Measurements from ENCODE around the gene CHRNA4.

CHRNA4 gene

DNA sequence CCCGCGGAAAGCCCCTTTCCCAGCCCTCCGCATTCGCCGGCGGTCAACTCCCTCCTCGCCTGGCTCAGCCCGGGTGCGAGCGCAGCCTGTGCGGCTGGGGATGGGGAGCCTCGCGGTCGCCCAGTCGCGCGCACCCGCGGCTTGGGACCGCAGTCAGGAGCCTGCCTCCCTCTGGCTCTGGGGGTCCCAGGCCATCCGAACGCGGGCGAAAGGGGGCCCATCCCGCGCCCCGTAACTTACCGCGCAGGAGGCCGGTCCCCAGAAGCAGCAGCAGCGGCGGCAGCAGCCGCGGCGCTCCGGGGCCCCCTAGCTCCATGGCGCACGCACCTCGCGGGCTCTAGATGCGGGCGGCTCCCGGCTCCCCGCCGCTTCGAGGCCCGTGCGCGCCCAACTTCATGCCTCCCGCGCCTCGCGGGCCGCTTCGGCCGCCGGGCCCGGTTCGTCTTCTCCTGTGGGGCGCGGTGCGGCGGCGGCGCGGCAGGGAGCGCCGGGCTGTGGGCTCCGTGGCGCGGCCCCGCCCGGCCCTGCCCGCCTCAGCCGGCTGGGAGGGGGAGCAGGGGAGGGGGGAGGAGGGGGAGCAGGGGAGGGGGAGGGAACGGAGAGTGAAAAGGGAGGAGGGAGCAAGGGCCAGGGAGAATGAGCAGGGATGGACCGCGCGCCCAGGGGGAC lies at the start of gene CHRNA4:
CHRNA4 (minus strand) TSS at position 500 of the 669 bp plus-strand sequence; CDS start at position 316, 184 bp downstream.
- DNase-seq (ENCODE audit: low read depth, low spot score) = no peak

- no peak for DNase-seq (ENCODE audit: low read depth, low spot score)
Observed at GRCh38 chr20:63409834-63410435, 48.8 kb upstream of the CHRNA4 start.

DNA sequence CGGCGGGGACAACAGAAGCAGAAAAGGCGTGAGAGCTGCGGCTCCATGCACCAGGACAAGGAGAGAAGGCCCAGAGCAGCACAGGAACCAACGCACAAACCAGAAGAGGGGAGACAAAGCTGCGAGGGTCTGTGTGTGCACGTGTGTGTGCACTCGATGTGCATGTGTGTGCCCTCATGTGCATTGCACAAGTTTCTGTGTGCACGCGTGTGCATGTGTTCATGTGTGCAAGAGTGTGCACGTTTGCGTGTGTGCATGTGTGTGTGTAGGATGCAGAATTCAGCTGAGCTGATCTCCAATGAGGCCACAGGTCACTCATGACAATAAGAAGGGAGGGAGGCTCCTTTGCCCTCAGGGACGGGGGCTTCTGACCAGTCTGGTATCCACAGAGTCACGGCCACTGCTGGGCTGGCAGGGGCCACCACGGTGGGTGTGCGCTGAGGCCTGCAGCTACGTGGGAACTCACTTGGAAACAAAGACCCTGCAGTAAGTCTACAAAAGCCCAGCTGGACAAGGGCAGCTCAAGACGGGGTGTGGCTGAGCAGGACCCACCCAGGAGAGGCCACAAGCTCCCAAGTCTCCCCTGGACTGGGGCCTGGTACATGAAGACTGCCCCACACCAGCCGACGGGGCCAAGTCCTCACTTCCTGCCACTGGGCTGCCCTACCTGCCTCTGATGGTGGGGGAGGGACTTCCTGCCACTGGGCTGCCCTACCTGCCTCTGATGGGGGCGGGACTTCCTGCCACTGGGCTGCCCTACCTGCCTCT lies 48.1 kb upstream of the CHRNA4 start:
- DNase-seq (ENCODE audit: low read depth, low spot score) = no peak

- no peak for DNase-seq (ENCODE audit: low read depth, low spot score)
Observed at GRCh38 chr20:63408684-63409046, 47.5 kb upstream of the CHRNA4 start.

- DNase-seq (ENCODE audit: low read depth, low spot score) = no peak
Observed at GRCh38 chr20:63407928-63408683, 47.0 kb upstream of the CHRNA4 start.

GRCh38 chr20:63406617-63407245 lies 45.6 kb upstream of the CHRNA4 start:
- no peak for DNase-seq (ENCODE audit: low read depth, low spot score)

DNA sequence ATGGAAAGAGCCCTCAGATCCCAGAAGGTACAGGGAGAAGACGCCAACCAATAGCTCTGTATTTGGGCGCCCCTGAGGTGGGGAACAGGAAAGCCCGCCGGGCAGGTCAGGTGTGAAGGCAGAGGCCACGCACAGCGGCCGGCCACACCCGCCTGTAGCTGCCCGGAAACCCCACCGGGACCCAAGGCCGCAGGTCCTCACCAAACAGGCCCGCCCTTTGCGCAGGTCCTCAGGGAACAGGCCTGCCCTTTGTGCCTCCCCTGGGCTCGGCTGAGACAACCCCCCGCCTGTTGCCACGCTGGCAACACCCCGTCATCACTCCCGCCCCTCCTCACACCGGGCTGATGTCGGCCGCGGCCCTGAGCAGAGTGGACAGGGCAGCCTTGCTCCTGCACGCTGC lies 44.9 kb upstream of the CHRNA4 start:
- no peak for DNase-seq (ENCODE audit: low read depth, low spot score)

DNA sequence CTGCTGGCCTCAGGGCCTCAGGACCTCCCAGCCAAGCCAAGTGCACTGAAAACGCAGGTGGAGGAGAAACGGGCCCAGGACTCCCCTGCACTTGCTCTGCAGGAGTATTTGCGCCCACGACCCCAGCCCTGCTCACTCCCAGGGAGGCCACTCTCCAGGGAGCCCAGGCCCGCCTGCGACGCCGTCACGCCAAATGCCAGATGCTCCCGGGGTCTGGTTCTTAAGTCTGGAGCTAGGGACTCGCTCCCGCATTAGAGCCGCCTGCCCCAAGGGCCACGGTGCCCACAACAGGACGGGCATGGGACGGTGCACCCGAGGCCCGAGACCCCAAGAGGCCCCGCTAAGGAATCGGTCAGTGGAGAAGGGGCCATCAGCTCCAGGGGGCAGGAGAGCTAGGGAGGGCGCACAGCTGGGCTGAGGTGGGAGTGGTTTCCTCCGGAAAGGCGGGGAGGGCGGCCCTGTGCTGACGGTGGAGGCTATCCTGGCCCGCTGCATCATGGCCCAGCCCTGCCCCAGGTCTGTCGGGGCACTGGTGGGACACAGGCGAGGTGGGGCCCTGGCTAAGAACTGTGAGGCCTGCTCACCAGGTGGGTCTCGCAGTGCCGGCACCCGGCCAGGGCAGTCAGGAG lies 44.1 kb upstream of the CHRNA4 start:
- DNase-seq (ENCODE audit: low read depth, low spot score) = no peak

GRCh38 chr20:63404129-63405085 lies 43.3 kb upstream of the CHRNA4 start:
- no peak for DNase-seq (ENCODE audit: low read depth, low spot score)

DNA sequence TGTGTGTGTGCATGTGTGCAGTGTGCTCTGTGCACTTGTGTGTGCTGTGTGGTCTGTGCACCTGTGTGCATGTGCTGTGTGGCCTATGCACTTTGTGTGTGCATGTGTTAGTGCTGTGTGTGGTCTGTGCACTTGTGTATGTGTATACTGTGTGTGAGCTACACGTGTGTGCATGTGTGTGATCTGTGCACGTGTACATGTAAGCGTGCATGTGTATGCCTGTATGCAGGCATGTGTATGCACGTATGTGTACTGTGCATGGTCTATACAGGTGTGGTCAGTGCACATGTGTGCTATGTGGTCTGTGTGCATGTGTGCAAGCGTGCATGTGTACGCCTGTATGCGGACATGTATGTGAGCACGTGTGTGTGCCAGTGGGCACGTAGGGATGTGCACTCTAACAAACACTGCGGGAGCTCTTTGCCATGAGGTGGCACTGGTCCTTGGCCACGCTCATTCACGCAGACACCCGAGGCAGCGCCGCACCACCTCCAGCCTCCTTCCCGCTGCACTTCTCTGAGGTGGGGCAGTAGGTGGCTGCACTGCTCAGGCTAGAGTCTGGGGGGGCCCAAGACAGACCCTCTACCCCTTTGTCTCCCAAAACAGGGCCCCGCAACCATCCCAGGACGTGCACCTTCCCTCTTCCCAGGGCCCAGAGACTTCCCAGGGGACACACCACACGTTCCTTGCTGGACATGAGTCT lies 42.4 kb upstream of the CHRNA4 start:
- DNase-seq (ENCODE audit: low read depth, low spot score) = no peak

- DNase-seq (ENCODE audit: low read depth, low spot score) = no peak
Observed at GRCh38 chr20:63402860-63403220, 41.7 kb upstream of the CHRNA4 start.

- no peak for DNase-seq (ENCODE audit: low read depth, low spot score)
Observed at GRCh38 chr20:63402181-63402859, 41.2 kb upstream of the CHRNA4 start.

DNA sequence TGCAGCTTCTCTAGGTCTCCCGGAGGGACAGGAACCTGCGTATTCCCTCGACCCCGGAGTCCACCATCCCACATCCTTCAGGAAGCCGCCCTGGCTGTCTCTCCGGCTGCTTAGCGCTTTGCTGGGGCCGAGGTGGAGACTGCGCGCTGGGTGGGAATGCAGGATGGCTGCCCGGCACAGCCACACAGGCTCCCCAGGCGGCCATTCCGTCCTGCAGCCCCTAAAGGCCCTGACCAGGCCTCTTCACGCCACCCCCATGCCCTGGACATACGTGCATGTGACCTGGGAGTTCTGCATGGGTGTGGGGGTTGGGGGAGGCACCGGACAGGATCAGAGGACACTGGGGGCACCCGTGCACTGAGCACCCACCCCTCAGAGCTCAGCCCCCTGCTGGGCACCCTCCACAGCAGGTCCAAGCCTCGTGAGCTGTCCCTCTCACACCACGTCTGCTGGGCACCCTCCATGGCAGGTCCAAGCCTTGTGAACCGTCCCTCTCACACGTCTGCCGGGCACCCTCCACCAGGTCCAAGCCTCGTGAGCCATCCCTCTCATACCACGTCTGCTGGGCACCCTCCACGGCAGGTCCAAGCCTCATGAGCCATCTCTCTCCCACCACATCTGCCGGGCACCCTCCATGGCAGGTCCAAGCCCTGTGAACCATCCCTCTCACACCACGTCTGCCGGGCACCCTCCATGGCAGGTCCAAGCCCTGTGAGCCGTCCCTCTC lies 40.4 kb upstream of the CHRNA4 start:
- DNase-seq (ENCODE audit: low read depth, low spot score) = no peak

GRCh38 chr20:63400486-63401210 lies 39.5 kb upstream of the CHRNA4 start:
- DNase-seq (ENCODE audit: low read depth, low spot score) = no peak

- no peak for DNase-seq (ENCODE audit: low read depth, low spot score)
Observed at GRCh38 chr20:63399596-63400375, 38.6 kb upstream of the CHRNA4 start.

GRCh38 chr20:63398744-63399514 lies 37.8 kb upstream of the CHRNA4 start:
- no peak for DNase-seq (ENCODE audit: low read depth, low spot score)
